Measurements from ENCODE around the gene MTMR3. TPM values are rescaled to one million over a fixed set of nuclear protein-coding genes. Genes with fewer than 3 reads are reported as not detected.

MTMR3 gene
- total and polyA plus RNA-seq, 4 donors, result 6.0 to 38.8 (median 17.1) TPM

DNA sequence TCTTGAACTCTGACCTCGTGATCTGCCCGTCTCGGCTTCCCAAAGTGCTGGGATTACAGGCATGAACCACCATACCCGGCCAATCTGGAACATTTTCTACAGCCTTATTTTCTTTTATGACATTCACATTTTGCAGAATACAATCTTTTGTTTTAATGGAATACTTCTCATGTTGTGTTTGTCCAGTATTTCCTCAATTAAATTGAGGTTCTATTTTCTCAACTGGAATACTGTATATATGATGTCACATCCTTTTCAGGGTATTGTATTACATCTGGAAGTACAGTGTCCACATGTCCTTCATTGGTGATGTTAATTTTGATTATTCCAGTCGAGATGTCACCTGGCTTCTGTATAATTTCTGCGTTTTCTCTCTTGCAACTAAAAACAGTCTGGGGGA lies 106.5 kb downstream of the MTMR3 start:
- WGBS, result 95% methylated on average over 6 of the region's 6 CpGs
- Histone ChIP-seq H3K4me3 (ENCODE audit: low read depth in 1 of 3, low read length in 3 of 3) (no peak overlapping the region), H3K27ac (ENCODE audit: low read depth in 1 of 2, low read length in 2 of 2) (no peak overlapping the region), H3K4me1 (ENCODE audit: control insufficient read depth in 4 of 4, insufficient read depth in 4 of 4, low read length in 3 of 4) (peaks cover 0 to 10% (median 1%) of the 10 kb centered on the region in 4 donors), H3K36me3 (ENCODE audit: control insufficient read depth in 4 of 4, insufficient read depth in 3 of 4, low read depth in 1 of 4, low read length in 3 of 4) (peaks cover 2 to 20% (median 11%) of the 10 kb centered on the region in 4 donors), H3K27me3 (ENCODE audit: control insufficient read depth in 4 of 4, insufficient read depth in 4 of 4, low read length in 3 of 4) (no peaks in the 10 kb centered on the region), H3K9ac (ENCODE audit: low read depth in 1 of 2, low read length in 2 of 2) (no peak overlapping the region), H3K9me3 (ENCODE audit: control insufficient read depth in 4 of 4, low read length in 3 of 4) (no peaks in the 10 kb centered on the region)
- no peak for TF ChIP-seq NR2F2 (IDR thresholded peaks at IDR 0.05)
- TF ChIP-seq, protein P1, sequence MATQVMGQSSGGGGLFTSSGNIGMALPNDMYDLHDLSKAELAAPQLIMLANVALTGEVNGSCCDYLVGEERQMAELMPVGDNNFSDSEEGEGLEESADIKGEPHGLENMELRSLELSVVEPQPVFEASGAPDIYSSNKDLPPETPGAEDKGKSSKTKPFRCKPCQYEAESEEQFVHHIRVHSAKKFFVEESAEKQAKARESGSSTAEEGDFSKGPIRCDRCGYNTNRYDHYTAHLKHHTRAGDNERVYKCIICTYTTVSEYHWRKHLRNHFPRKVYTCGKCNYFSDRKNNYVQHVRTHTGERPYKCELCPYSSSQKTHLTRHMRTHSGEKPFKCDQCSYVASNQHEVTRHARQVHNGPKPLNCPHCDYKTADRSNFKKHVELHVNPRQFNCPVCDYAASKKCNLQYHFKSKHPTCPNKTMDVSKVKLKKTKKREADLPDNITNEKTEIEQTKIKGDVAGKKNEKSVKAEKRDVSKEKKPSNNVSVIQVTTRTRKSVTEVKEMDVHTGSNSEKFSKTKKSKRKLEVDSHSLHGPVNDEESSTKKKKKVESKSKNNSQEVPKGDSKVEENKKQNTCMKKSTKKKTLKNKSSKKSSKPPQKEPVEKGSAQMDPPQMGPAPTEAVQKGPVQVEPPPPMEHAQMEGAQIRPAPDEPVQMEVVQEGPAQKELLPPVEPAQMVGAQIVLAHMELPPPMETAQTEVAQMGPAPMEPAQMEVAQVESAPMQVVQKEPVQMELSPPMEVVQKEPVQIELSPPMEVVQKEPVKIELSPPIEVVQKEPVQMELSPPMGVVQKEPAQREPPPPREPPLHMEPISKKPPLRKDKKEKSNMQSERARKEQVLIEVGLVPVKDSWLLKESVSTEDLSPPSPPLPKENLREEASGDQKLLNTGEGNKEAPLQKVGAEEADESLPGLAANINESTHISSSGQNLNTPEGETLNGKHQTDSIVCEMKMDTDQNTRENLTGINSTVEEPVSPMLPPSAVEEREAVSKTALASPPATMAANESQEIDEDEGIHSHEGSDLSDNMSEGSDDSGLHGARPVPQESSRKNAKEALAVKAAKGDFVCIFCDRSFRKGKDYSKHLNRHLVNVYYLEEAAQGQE (IDR thresholded peaks at IDR 0.05), result no peak
- no peak for DNase-seq (ENCODE audit: low spot score)

DNA sequence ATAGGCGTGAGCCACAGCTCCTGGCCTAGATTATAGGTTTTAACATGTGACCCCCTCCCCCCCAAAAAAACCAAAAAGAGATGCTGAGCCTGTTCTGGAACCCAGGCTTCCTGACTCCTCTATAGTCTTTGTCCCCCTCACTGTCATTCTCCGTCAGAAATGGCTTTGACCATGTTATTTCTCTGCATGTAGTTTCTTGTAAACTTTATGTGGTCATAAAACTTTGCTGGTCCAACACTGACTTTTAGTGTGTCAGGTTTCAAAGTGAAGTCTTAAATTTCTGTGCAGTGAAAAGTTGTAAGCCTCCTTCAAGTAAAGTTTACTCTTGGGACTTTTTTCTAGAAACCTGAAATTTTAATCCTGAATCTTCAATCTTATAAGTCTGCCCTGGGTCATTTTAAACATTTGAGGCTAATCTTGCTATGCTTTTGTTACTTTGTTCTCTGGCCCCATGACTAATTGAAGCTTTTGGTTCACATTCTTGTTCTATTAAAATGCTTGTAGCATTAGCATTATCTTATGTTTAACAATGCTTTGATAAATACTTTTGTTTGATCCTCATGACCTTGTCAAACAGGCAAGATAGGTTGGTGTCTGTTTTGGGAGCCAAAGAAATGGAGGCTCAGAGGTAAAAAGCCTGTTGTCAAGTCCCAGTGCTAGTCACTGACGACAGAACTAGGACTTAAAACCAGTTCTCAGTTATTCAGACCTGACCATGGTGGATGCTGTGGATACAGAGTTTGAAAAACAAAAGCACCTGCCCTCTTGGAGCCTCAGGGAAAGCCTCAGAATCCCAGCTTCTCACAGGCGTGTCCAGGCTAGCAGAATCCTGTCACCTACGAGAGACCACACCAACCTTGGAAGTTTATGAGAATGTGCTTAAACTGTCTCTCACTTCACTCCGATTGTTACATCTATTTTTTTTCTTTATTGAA lies 109.6 kb downstream of the MTMR3 start:
- 91% methylated on average over 6 of the region's 6 CpGs for WGBS
- Histone ChIP-seq H3K9ac (ENCODE audit: low read depth in 1 of 2, low read length in 2 of 2) (no peak overlapping the region), H3K4me1 (ENCODE audit: control insufficient read depth in 4 of 4, insufficient read depth in 4 of 4, low read length in 3 of 4) (peaks cover 5 to 19% (median 6%) of the 10 kb centered on the region in 4 donors), H3K27ac (ENCODE audit: low read depth in 1 of 2, low read length in 2 of 2) (no peak overlapping the region), H3K27me3 (ENCODE audit: control insufficient read depth in 4 of 4, insufficient read depth in 4 of 4, low read length in 3 of 4) (no peaks in the 10 kb centered on the region), H3K36me3 (ENCODE audit: control insufficient read depth in 4 of 4, insufficient read depth in 3 of 4, low read depth in 1 of 4, low read length in 3 of 4) (peaks cover 2 to 15% (median 6%) of the 10 kb centered on the region in 4 donors), H3K9me3 (ENCODE audit: control insufficient read depth in 4 of 4, low read length in 3 of 4) (no peaks in the 10 kb centered on the region), H3K4me3 (ENCODE audit: low read depth in 1 of 3, low read length in 3 of 3) (no peak overlapping the region)
- DNase-seq (ENCODE audit: low spot score), result no peak
- TF ChIP-seq YY1 (IDR thresholded peaks at IDR 0.05), result no peak
- TF ChIP-seq, protein P1 (IDR thresholded peaks at IDR 0.05), result no peak
- TF ChIP-seq FOXA1 (IDR thresholded peaks at IDR 0.05), result no peak
- TF ChIP-seq, protein P2, sequence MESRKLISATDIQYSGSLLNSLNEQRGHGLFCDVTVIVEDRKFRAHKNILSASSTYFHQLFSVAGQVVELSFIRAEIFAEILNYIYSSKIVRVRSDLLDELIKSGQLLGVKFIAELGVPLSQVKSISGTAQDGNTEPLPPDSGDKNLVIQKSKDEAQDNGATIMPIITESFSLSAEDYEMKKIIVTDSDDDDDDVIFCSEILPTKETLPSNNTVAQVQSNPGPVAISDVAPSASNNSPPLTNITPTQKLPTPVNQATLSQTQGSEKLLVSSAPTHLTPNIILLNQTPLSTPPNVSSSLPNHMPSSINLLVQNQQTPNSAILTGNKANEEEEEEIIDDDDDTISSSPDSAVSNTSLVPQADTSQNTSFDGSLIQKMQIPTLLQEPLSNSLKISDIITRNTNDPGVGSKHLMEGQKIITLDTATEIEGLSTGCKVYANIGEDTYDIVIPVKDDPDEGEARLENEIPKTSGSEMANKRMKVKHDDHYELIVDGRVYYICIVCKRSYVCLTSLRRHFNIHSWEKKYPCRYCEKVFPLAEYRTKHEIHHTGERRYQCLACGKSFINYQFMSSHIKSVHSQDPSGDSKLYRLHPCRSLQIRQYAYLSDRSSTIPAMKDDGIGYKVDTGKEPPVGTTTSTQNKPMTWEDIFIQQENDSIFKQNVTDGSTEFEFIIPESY (IDR thresholded peaks at IDR 0.05), result no peak
- TF ChIP-seq SP1 (IDR thresholded peaks at IDR 0.05), result no peak
- TF ChIP-seq, protein P3, sequence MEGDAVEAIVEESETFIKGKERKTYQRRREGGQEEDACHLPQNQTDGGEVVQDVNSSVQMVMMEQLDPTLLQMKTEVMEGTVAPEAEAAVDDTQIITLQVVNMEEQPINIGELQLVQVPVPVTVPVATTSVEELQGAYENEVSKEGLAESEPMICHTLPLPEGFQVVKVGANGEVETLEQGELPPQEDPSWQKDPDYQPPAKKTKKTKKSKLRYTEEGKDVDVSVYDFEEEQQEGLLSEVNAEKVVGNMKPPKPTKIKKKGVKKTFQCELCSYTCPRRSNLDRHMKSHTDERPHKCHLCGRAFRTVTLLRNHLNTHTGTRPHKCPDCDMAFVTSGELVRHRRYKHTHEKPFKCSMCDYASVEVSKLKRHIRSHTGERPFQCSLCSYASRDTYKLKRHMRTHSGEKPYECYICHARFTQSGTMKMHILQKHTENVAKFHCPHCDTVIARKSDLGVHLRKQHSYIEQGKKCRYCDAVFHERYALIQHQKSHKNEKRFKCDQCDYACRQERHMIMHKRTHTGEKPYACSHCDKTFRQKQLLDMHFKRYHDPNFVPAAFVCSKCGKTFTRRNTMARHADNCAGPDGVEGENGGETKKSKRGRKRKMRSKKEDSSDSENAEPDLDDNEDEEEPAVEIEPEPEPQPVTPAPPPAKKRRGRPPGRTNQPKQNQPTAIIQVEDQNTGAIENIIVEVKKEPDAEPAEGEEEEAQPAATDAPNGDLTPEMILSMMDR (IDR thresholded peaks at IDR 0.05; ENCODE audit: low read depth, low read length, missing input control), result no peak
- no peak for TF ChIP-seq HNF4G (IDR thresholded peaks at IDR 0.05)
- TF ChIP-seq FOXA2 (IDR thresholded peaks at IDR 0.05), result no peak
- TF ChIP-seq, protein P4, sequence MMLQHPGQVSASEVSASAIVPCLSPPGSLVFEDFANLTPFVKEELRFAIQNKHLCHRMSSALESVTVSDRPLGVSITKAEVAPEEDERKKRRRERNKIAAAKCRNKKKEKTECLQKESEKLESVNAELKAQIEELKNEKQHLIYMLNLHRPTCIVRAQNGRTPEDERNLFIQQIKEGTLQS (IDR thresholded peaks at IDR 0.05), result no peak
- TF ChIP-seq, protein P5, sequence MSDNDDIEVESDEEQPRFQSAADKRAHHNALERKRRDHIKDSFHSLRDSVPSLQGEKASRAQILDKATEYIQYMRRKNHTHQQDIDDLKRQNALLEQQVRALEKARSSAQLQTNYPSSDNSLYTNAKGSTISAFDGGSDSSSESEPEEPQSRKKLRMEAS (IDR thresholded peaks at IDR 0.05), result no peak
- no peak for TF ChIP-seq HNF4A (conservative IDR thresholded peaks at IDR 0.05)
- TF ChIP-seq NR2F2 (IDR thresholded peaks at IDR 0.05), result no peak
- TF ChIP-seq TAF1 (conservative IDR thresholded peaks at IDR 0.05), result no peak
- no peak for TF ChIP-seq JUND (IDR thresholded peaks at IDR 0.05)
